A549 (cell line): ENCODE measurements around the gene CS. TPM values are rescaled to one million over a fixed set of nuclear protein-coding genes. Genes with fewer than 3 reads are reported as not detected.

Experiments used
- ATAC-seq, 2 experiments: fragments of 200-7000 bp in 1 of 2; fragments of >200 bp in 1 of 2; cut with Nextera tagmentation in 1 of 2; cut with Tn5 transposase in 1 of 2; 3 replicates each; pipeline versions ENCODE4 v1.8.0 to v1.9.1; 2018 to 2020; ENCODE audit warnings: mild to moderate bottlenecking in 1 of 2, moderate library complexity in 1 of 2
- CTCF ChIA-PET: fragments of 300-600 bp; sonication (Branson Sonifier 250); formaldehyde crosslinking; extraction: SDS; loops from one replicate; lab custom pipeline; 2021; ENCODE audit warnings: antibody characterized with exemption, inconsistent platforms; lab: Yijun Ruan, JAX
- POLR2A ChIA-PET: fragments of 350-600 bp; formaldehyde crosslinking; extraction: SDS; loops from one replicate; lab custom pipeline; 2021; ENCODE audit warnings: antibody characterized with exemption, inconsistent platforms; lab: Yijun Ruan, JAX
- DNase-seq, 2 experiments: peaks; one replicate each; pipeline versions ENCODE4 v3.0.0 to v3.0.0-alpha.2; 2011 to 2016; ENCODE audit warnings: low read depth in 1 of 2, low spot score in 1 of 2
- FAIRE-seq: peaks from 2 replicates; lab custom pipeline; 2011; peaks lifted over from hg19 to GRCh38; lab: Jason Lieb, UNC
- H3K27ac ChIP-seq, 2 experiments: fragments of >200 bp; sonication (Bioruptor Twin); formaldehyde crosslinking; 3 replicates each; pipeline ENCODE4 v1.5.1; 2016 to 2017
- H3K4me1 ChIP-seq: fragments of >200 bp; sonication (Bioruptor Twin); formaldehyde crosslinking; 3 replicates; pipeline ENCODE4 v1.6.1; 2016
- H3K4me2 ChIP-seq: fragments of >200 bp; sonication (Bioruptor Twin); formaldehyde crosslinking; 3 replicates; pipeline ENCODE4 v1.6.1; 2016
- H3K4me3 ChIP-seq: fragments of >200 bp; sonication (Bioruptor Twin); formaldehyde crosslinking; 3 replicates; pipeline ENCODE4 v1.5.1; 2016
- H3K9me3 ChIP-seq: fragments of >200 bp; sonication (Bioruptor Twin); formaldehyde crosslinking; 3 replicates; pipeline ENCODE4 v1.6.1; 2016
- ATOH8 ChIP-seq: fragments of 250-450 bp; sonication (Bioruptor Pico); IDR thresholded peaks from 2 replicates; pipeline ENCODE4 v1.5.0; 2020; ENCODE audit warnings: low read depth, mild to moderate bottlenecking, moderate library complexity
- CHD4 ChIP-seq: fragments of 200-600 bp; sonication (generic); IDR thresholded peaks from 2 replicates; pipeline ENCODE4 v1.6.1; 2016; ENCODE audit warnings: antibody characterized with exemption, mild to moderate bottlenecking, borderline replicate concordance
- CTCF ChIP-seq: fragments of >200 bp; sonication (Bioruptor Twin); formaldehyde crosslinking; IDR thresholded peaks from 3 replicates; pipeline ENCODE4 v1.5.1; 2016
- FOSL2 ChIP-seq, 2 experiments: fragments of 450-650 bp in 1 of 2; fragments of >200 bp in 1 of 2; sonication (Bioruptor Twin) in 1 of 2; formaldehyde crosslinking; IDR thresholded peaks; 2 replicates each; pipeline versions ENCODE4 v1.5.0 to v1.6.1; 2016 to 2020; ENCODE audit warnings: mild to moderate bottlenecking in 1 of 2, moderate library complexity in 1 of 2
- FOXS1 ChIP-seq: fragments of 250-450 bp; sonication (Bioruptor Pico); IDR thresholded peaks from 2 replicates; pipeline ENCODE4 v1.5.0; 2020; ENCODE audit warnings: mild to moderate bottlenecking, moderate library complexity
- GATA3 ChIP-seq: IDR thresholded peaks from 2 replicates; pipeline ENCODE4 v1.6.1; 2012; ENCODE audit warnings: borderline replicate concordance
- HES2 ChIP-seq: fragments of >200 bp; sonication (Bioruptor Twin); formaldehyde crosslinking; IDR thresholded peaks from 2 replicates; pipeline ENCODE4 v1.6.1; 2016
- HEYL ChIP-seq: fragments of 250-450 bp; sonication (Bioruptor Pico); IDR thresholded peaks from 2 replicates; pipeline ENCODE4 v1.8.0; 2021; ENCODE audit warnings: mild to moderate bottlenecking, moderate library complexity
- HMGXB4 ChIP-seq: fragments of 250-450 bp; sonication (Bioruptor Pico); IDR thresholded peaks from 2 replicates; pipeline ENCODE4 v1.5.0; 2021; ENCODE audit warnings: mild to moderate bottlenecking, moderate library complexity, borderline replicate concordance
- HOXA7 ChIP-seq: fragments of 250-450 bp; sonication (Bioruptor Pico); IDR thresholded peaks from 2 replicates; pipeline ENCODE4 v1.5.0; 2020; ENCODE audit warnings: mild to moderate bottlenecking, moderate library complexity
- HOXB13 ChIP-seq: fragments of 250-450 bp; sonication (Bioruptor Pico); IDR thresholded peaks from 2 replicates; pipeline ENCODE4 v1.5.0; 2020; ENCODE audit warnings: low read depth, mild to moderate bottlenecking, moderate library complexity
- JUN ChIP-seq, 2 experiments: fragments of >200 bp; sonication (Bioruptor Twin); formaldehyde crosslinking; IDR thresholded peaks; 2 replicates in 1 of 2; 3 replicates in 1 of 2; pipeline ENCODE4 v1.6.1; 2016 to 2017
- JUNB ChIP-seq: fragments of >200 bp; sonication (Bioruptor Twin); formaldehyde crosslinking; IDR thresholded peaks from 2 replicates; pipeline ENCODE4 v1.6.1; 2016
- MAFK ChIP-seq: fragments of 450-650 bp; IDR thresholded peaks from 2 replicates; pipeline ENCODE4 v1.6.1; 2014; ENCODE audit not compliant: partially characterized antibody
- MAZ ChIP-seq: fragments of 150-350 bp; IDR thresholded peaks from 2 replicates; pipeline ENCODE4 v1.6.1; 2014; ENCODE audit warnings: antibody characterized with exemption, low read depth, low read length, borderline replicate concordance
- POLR2A ChIP-seq: IDR thresholded peaks from 2 replicates; pipeline ENCODE4 v1.6.1; 2012; ENCODE audit warnings: mild to moderate bottlenecking, low read length
- POLR2AphosphoS2 ChIP-seq: conservative IDR thresholded peaks from 2 replicates; pipeline ENCODE4 v1.6.1; 2012; ENCODE audit warnings: low read length, improper control_type of control experiment, inconsistent platforms
- RAD21 ChIP-seq, 2 experiments: fragments of >200 bp in 1 of 2; sonication (Bioruptor Twin) in 1 of 2; formaldehyde crosslinking in 1 of 2; IDR thresholded peaks in 1 of 2; conservative IDR thresholded peaks in 1 of 2; 2 replicates in 1 of 2; 3 replicates in 1 of 2; pipeline ENCODE4 v1.6.1; 2012 to 2018; ENCODE audit warnings: inconsistent platforms in 1 of 2
- SMC3 ChIP-seq: fragments of >200 bp; sonication (Bioruptor Twin); formaldehyde crosslinking; IDR thresholded peaks from 3 replicates; pipeline ENCODE4 v1.6.1; 2018; ENCODE audit warnings: inconsistent platforms
- ZFP36 ChIP-seq: fragments of 450-650 bp; IDR thresholded peaks from 2 replicates; pipeline ENCODE4 v1.6.1; 2014; ENCODE audit warnings: borderline replicate concordance; ENCODE audit not compliant: partially characterized antibody
- ZNF302 ChIP-seq: fragments of 250-450 bp; sonication (Bioruptor Pico); IDR thresholded peaks from 2 replicates; pipeline ENCODE4 v1.9.0; 2021; ENCODE audit warnings: inconsistent platforms, mild to moderate bottlenecking, moderate library complexity
- ZSCAN20 ChIP-seq: fragments of 250-450 bp; sonication (Bioruptor Pico); IDR thresholded peaks from 2 replicates; pipeline ENCODE4 v1.8.0; 2022; ENCODE audit warnings: mild to moderate bottlenecking, moderate library complexity
- WGBS: methylation state at CpG from one replicate; pipeline ENCODE4 v1.1.6; 2017; ENCODE audit errors: missing lambda C conversion rate; 5-methylcytosine and 5-hydroxymethylcytosine counted together
- polyA plus RNA-seq, 4 experiments: library from polyadenylated mRNA; depleted of rRNA in 3 of 4; stranded (reverse); fragments of >200 nt; fragmentation: RNase III in 1 of 4; extraction: RNeasy Plus Mini Kit Qiagen cat#74134 plus additional on column Dnase treatment in 1 of 4; gene quantifications; 2 replicates in 3 of 4; 3 replicates in 1 of 4; pipeline ENCODE4 v1.2.3, GENCODE V29; 2011 to 2017

The CS gene
- polyA plus RNA-seq, 2 of the 4 experiments (the other 2 are of a cell fraction): 146 to 223 TPM

- no peaks in the 10 kb centered on the region for H3K9me3 ChIP-seq
- ATAC-seq (no peak), DNase-seq (no peak), FAIRE-seq (no peak)
- POLR2A ChIA-PET: interaction anchor here (0.6 to 1.1 kb wide), 2 partner anchors 16 to 19 kb away, joined by 3 to 4 read pairs; partner anchors contain the start of gene CNPY2
- 91% methylated on average over 8 of the region's 8 CpGs for WGBS
- H3K4me1 ChIP-seq: peaks cover 23% of the 10 kb centered on the region; the same call in 2 of the 3 replicates
- CTCF ChIA-PET: interaction anchor here (0.6 to 3.5 kb wide), 6 partner anchors 27 to 143 kb away, joined by 3 to 13 read pairs (median 4); partner anchors contain the start of genes COQ10A and SMARCC2
- no peak overlapping the region for H3K4me3 ChIP-seq
- TF ChIP-seq MAZ (no peak), ZSCAN20 (CRISPR knock-in tag) (no peak), POLR2AphosphoS2 (no peak), FOSL2 (IDR thresholded peaks at IDR 0.05) (no peak), FOSL2 (CRISPR knock-in tag; IDR thresholded peaks at IDR 0.05) (no peak), HES2 (no peak), RAD21 (conservative IDR thresholded peaks at IDR 0.05 in 1 of 2, IDR thresholded peaks at IDR 0.05 in 1 of 2) (no peak), ZNF302 (CRISPR knock-in tag) (no peak), FOXS1 (CRISPR knock-in tag) (no peak), JUNB (no peak), CHD4 (no peak), SMC3 (no peak), JUN (IDR thresholded peaks at IDR 0.05) (no peak), HEYL (CRISPR knock-in tag) (no peak), POLR2A (no peak), ATOH8 (CRISPR knock-in tag) (no peak), GATA3 (no peak), HOXB13 (CRISPR knock-in tag) (no peak), HOXA7 (no peak)
- H3K4me2 ChIP-seq: no peak overlapping the region
- H3K27ac ChIP-seq: no peak overlapping the region
These were observed 2.7 kb downstream of the CS start for GRCh38 chr12:56297400-56297799.

- H3K4me1 ChIP-seq: peaks cover 23% of the 10 kb centered on the region; the same call in 2 of the 3 replicates
- 87% methylated on average over 5 of the region's 5 CpGs for WGBS
- DNase-seq: no peak
- FAIRE-seq: no peak
- no peak overlapping the region for H3K27ac ChIP-seq
- no peak for ATAC-seq
- no peaks in the 10 kb centered on the region for H3K9me3 ChIP-seq
- no peak overlapping the region for H3K4me2 ChIP-seq
- TF ChIP-seq JUN (IDR thresholded peaks at IDR 0.05): no peak
- no peak for TF ChIP-seq MAFK
- no peak for TF ChIP-seq HMGXB4 (CRISPR knock-in tag)
- TF ChIP-seq FOSL2 (IDR thresholded peaks at IDR 0.05): no peak
- no peak for TF ChIP-seq FOSL2 (CRISPR knock-in tag; IDR thresholded peaks at IDR 0.05)
- TF ChIP-seq ZFP36: no peak
- no peak for TF ChIP-seq CTCF
- no peak for TF ChIP-seq RAD21 (conservative IDR thresholded peaks at IDR 0.05 in 1 of 2, IDR thresholded peaks at IDR 0.05 in 1 of 2)
- no peak overlapping the region for H3K4me3 ChIP-seq
- ChIA-PET POLR2A (no interaction called here), CTCF (interaction anchor here (1.3 kb wide), 1 partner anchor 17 kb away, joined by 3 read pairs; no protein-coding TSS in a partner anchor)
These were observed 3.8 kb downstream of the CS start for GRCh38 chr12:56296295-56296694.
